K562 (cell line): ENCODE results near the gene CTDSPL. TPM values are rescaled to one million over a fixed set of nuclear protein-coding genes. Genes with fewer than 3 reads are reported as not detected.

Experiments used
- ATAC-seq: fragments of 200-7000 bp; cut with Tn5 transposase; 3 replicates; pipeline ENCODE4 v1.9.1; 2020; ENCODE audit warnings: moderate library complexity
- BruUV-seq: library from RNA; stranded (reverse); fragments of 400-500 nt; replicated peaks from 2 replicates; lab custom pipeline; 2021; lab: Mats Ljungman, UMichigan
- CTCF ChIA-PET: fragments of 300-600 bp; formaldehyde crosslinking; extraction: SDS; loops from one replicate; lab custom pipeline; 2021; ENCODE audit warnings: low intra/inter-chr PET ratio; lab: Yijun Ruan, JAX
- POLR2A ChIA-PET: fragments of 300-600, 350-650 bp; sonication (Branson Sonifier 250); formaldehyde crosslinking; extraction: SDS; loops from one replicate; lab custom pipeline; 2021; ENCODE audit warnings: antibody characterized with exemption, inconsistent platforms; lab: Yijun Ruan, JAX
- DNase-seq, 4 experiments: peaks; one replicate each; pipeline versions ENCODE4 v3.0.0 to v3.0.0-alpha.2; 2011 to 2018; ENCODE audit warnings: low spot score in 3 of 4, mixed read lengths in 3 of 4; ENCODE audit errors: extremely low read depth in 1 of 4
- FAIRE-seq: peaks from 2 replicates; lab custom pipeline; 2011; peaks lifted over from hg19 to GRCh38; lab: Jason Lieb, UNC
- H2AFZ ChIP-seq: 2 replicates; pipeline ENCODE4 v1.6.0; 2011; ENCODE audit warnings: low read depth, low read length, control low read depth, inconsistent platforms
- H3K27ac ChIP-seq: fragments of 200-600 bp; 3 replicates; pipeline ENCODE4 v1.8.0; 2011; ENCODE audit warnings: low read depth, mild to moderate bottlenecking, control low read depth, inconsistent platforms, low read length, moderate library complexity, mixed read lengths; ENCODE audit errors: extremely low read depth
- H3K27me3 ChIP-seq, 2 experiments: fragments of 300-600 bp in 1 of 2; 2 replicates in 1 of 2; 3 replicates in 1 of 2; pipeline versions ENCODE4 v1.6.0 to v1.8.0; 2011; ENCODE audit warnings: inconsistent platforms in 2 of 2, low read length in 2 of 2, mild to moderate bottlenecking in 1 of 2, mixed read lengths in 1 of 2, moderate library complexity in 1 of 2; ENCODE audit not compliant: control insufficient read depth in 2 of 2, insufficient read depth in 2 of 2
- H3K36me3 ChIP-seq: fragments of 300-600 bp; 3 replicates; pipeline ENCODE4 v1.8.0; 2011; ENCODE audit warnings: mild to moderate bottlenecking, low read length, inconsistent platforms; ENCODE audit not compliant: control insufficient read depth, insufficient read depth
- H3K4me1 ChIP-seq, 2 experiments: fragments of 200-600 bp in 1 of 2; replicated peaks in 1 of 2; 2 replicates in 1 of 2; 3 replicates in 1 of 2; pipeline versions ENCODE4 v1.5.1 to v1.8.0; 2011; ENCODE audit warnings: inconsistent platforms in 2 of 2, low read length in 2 of 2, mild to moderate bottlenecking in 1 of 2, mixed read lengths in 1 of 2, moderate library complexity in 1 of 2; ENCODE audit not compliant: control insufficient read depth in 2 of 2, insufficient read depth in 2 of 2
- H3K4me2 ChIP-seq: 2 replicates; pipeline ENCODE4 v1.6.1; 2011; ENCODE audit warnings: low read length, control low read depth, inconsistent platforms, mixed read lengths; ENCODE audit not compliant: insufficient read depth
- H3K4me3 ChIP-seq: fragments of 200-600 bp; sonication (generic), shearing (Covaris generic); 2 replicates; pipeline ENCODE4 v1.5.1; 2016; ENCODE audit warnings: control low read depth, inconsistent platforms
- H3K79me2 ChIP-seq: fragments of 200-600 bp; 3 replicates; pipeline ENCODE4 v1.8.0; 2011; ENCODE audit warnings: low read length, inconsistent platforms; ENCODE audit not compliant: control insufficient read depth, insufficient read depth
- H3K9ac ChIP-seq, 2 experiments: 2 replicates each; pipeline versions ENCODE4 v1.6.0 to v1.6.1; 2011; ENCODE audit warnings: low read depth in 2 of 2, low read length in 2 of 2, control low read depth in 1 of 2, inconsistent platforms in 1 of 2, mild to moderate bottlenecking in 1 of 2, mixed read lengths in 1 of 2; ENCODE audit not compliant: insufficient read depth in 1 of 2
- H3K9me1 ChIP-seq: one replicate; pipeline ENCODE4 v1.6.0; 2011; ENCODE audit warnings: inconsistent platforms, mild to moderate bottlenecking, low read length, moderate library complexity; ENCODE audit not compliant: control insufficient read depth, insufficient read depth
- H3K9me3 ChIP-seq: replicated peaks from 2 replicates; pipeline ENCODE4 v1.5.1; 2011; ENCODE audit warnings: low read depth, low read length, inconsistent platforms; ENCODE audit not compliant: control insufficient read depth, insufficient read depth
- H4K20me1 ChIP-seq: replicated peaks from 2 replicates; pipeline ENCODE4 v1.6.1; 2011; ENCODE audit warnings: low read length, inconsistent platforms, mixed read lengths; ENCODE audit not compliant: control insufficient read depth, insufficient read depth
- ZKSCAN8 ChIP-seq: fragments of 200-800 bp; sonication (Bioruptor generic); IDR thresholded peaks from 2 replicates; pipeline ENCODE4 v1.6.1; 2016; ENCODE audit warnings: missing genetic modification characterization, missing compliant biosample characterization
- ZNF311 ChIP-seq: fragments of 250-450 bp; sonication (Bioruptor Pico); IDR thresholded peaks from 2 replicates; pipeline ENCODE4 v1.4.0; 2020; ENCODE audit warnings: mild to moderate bottlenecking, moderate library complexity
- ZSCAN32 ChIP-seq: fragments of 450-650 bp; formaldehyde crosslinking; IDR thresholded peaks from 2 replicates; pipeline ENCODE4 v1.4.0; 2020; ENCODE audit warnings: mild to moderate bottlenecking, moderate library complexity
- WGBS: fragments of 100-300 bp; shearing (Covaris generic); methylation state at CpG from one replicate; pipeline ENCODE4 v1.1.6; 2016; ENCODE audit warnings: low coverage, mixed read lengths; ENCODE audit not compliant: insufficient coverage; ENCODE audit errors: missing lambda C conversion rate; 5-methylcytosine and 5-hydroxymethylcytosine counted together
- in situ Hi-C: fragments of 300-500 bp; cut with MboI; formaldehyde crosslinking; loops from 4 replicates; pipeline ENCODE4 v1.15.0; 2018; ENCODE audit warnings: inconsistent platforms, mixed read lengths
- intact Hi-C: fragments of 100-400 bp; cut with micrococcal nuclease; formaldehyde crosslinking; loops from 2 replicates; pipeline ENCODE4 v1.14.2; 2022
- polyA plus RNA-seq, 8 experiments: library from polyadenylated mRNA; depleted of rRNA in 4 of 8; stranded (reverse) in 5 of 8; unstranded in 3 of 8; fragments of >200 nt; fragmentation: Nextera tagmentation in 2 of 8; fragmentation: Illumina TruSeq in 1 of 8; extraction: Ambion mirVana in 2 of 8; extraction: Trizol in 1 of 8; gene quantifications; 2 replicates each; pipeline versions ENCODE4 v1.2.1 to v1.2.3, GENCODE V29; 2011 to 2014; ENCODE audit warnings: inconsistent platforms in 1 of 8, missing spikeins in 1 of 8
- total RNA-seq, 7 experiments: library from RNA; depleted of rRNA in 6 of 7; stranded (reverse); fragments of >200 nt in 6 of 7; fragmentation: Illumina TruSeq in 2 of 7; extraction: Trizol in 2 of 7; gene quantifications; 2 replicates each; pipeline versions ENCODE4 v1.2.1 to v1.2.3, GENCODE V29; 2011 to 2021; ENCODE audit warnings: low replicate concordance in 1 of 7

CTDSPL gene
- total and polyA plus RNA-seq, 9 of the 15 experiments (the other 6 are each of a cell fraction or from before 2014, with no cell fraction given) = 5.1 to 19.3 (median 11.3) TPM

- ChIA-PET CTCF (no interaction called here), POLR2A (interaction anchor here (0.6 to 1.6 kb wide), 3 partner anchors 9 to 12 kb away, joined by 3 to 6 read pairs (median 6); no protein-coding TSS in a partner anchor)
- intact Hi-C loops = no loop called here
- 12% methylated on average over 3 of the region's 3 CpGs for WGBS
- H4K20me1 ChIP-seq = no peaks in the 10 kb centered on the region
- H3K79me2 ChIP-seq = no peaks in the 10 kb centered on the region; the same call in 2 of the 3 replicates
- no peak for FAIRE-seq
- H3K36me3 ChIP-seq = no peaks in the 10 kb centered on the region
- H2AFZ ChIP-seq = no peak overlapping the region
- no TSS peak for BruUV-seq
- no peaks in the 10 kb centered on the region for H3K9me1 ChIP-seq
- no peak for ATAC-seq
- peak overlapping the region; percentile 16; the same call in 2 of the 3 replicates for H3K27ac ChIP-seq
- H3K27me3 ChIP-seq = peaks cover 0 to 4% of the 10 kb centered on the region in 2 experiments; a peak in 2 of 5 replicates
- in situ Hi-C loops = no loop called here
- H3K4me3 ChIP-seq = no peak overlapping the region
- peak overlapping the region; percentile 6; the same call in 1 of the 2 replicates for H3K4me2 ChIP-seq
- no peaks in the 10 kb centered on the region for H3K9me3 ChIP-seq
- H3K4me1 ChIP-seq = peaks cover 0 to 45% of the 10 kb centered on the region in 2 experiments; a peak in 3 of 5 replicates
- TF ChIP-seq ZKSCAN8 (0 out of 2 replicates have a peak, but pooled peaks have one; percentile 15), ZNF311 (CRISPR knock-in tag) (0 out of 2 replicates have a peak, but pooled peaks have one; percentile 20), ZSCAN32 (CRISPR knock-in tag) (no peak)
- peak in 1 of 4 experiments; percentile 8 for DNase-seq
- H3K9ac ChIP-seq = no peak overlapping the region; a peak in 1 of 4 replicates
Observed at GRCh38 chr3:37899101-37899707, 37.5 kb downstream of the CTDSPL start.
